ENCODE measurements around the gene PCDHGB5. TPM values are rescaled to one million over a fixed set of nuclear protein-coding genes. Genes with fewer than 3 reads are reported as not detected.

PCDHGB5 gene
- total RNA-seq, 1 experiment from 2014 or later, result 2.4 TPM

GRCh38 chr5:141420855-141421488, 23.2 kb downstream of the PCDHGB5 start, which contains the start of gene PCDHGA11:
PCDHGA11 (plus strand) TSS chr5:141421051; CDS start chr5:141421228, 177 bp downstream.

GRCh38 chr5:141430332-141431113, 32.8 kb downstream of the PCDHGB5 start, which contains the start of gene PCDHGA12:
PCDHGA12 (plus strand) TSS chr5:141430507; CDS start chr5:141430760, 253 bp downstream.

Other genes starting within 250 kb of the PCDHGB5 start
- gene PCDHB6, start 247.9 kb upstream of the PCDHGB5 start, total RNA-seq (2022; extraction: Qiagen RNA extraction; ENCODE audit: low read depth), result 0.85 to 1.3 TPM (median 1.1 TPM) in 5 replicates
- not detected in 5 replicates for gene PCDHB7, start 225.3 kb upstream of the PCDHGB5 start, total RNA-seq (2022; extraction: Qiagen RNA extraction; ENCODE audit: low read depth)
- gene PCDHB8, start 220.2 kb upstream of the PCDHGB5 start, total RNA-seq (2022; extraction: Qiagen RNA extraction; ENCODE audit: low read depth), result 0.24 to 0.35 TPM (median 0.29 TPM) in 5 replicates
- gene PCDHB16, start 215.6 kb upstream of the PCDHGB5 start, total RNA-seq (2022; extraction: Qiagen RNA extraction; ENCODE audit: low read depth), result 0.04 to 0.19 TPM (median 0.06 TPM) in 5 replicates
- gene PCDHB9, start 210.8 kb upstream of the PCDHGB5 start, total RNA-seq (2022; extraction: Qiagen RNA extraction; ENCODE audit: low read depth), result 0.05 to 0.12 TPM in 2 of 5 replicates, not detected in the others
- 0.04 to 0.06 TPM (median 0.05 TPM) in 3 of 5 replicates, not detected in the others for gene PCDHB10, start 205.6 kb upstream of the PCDHGB5 start, total RNA-seq (2022; extraction: Qiagen RNA extraction; ENCODE audit: low read depth)
- 0.07 to 0.12 TPM (median 0.11 TPM) in 3 of 5 replicates, not detected in the others for gene PCDHB11, start 198.3 kb upstream of the PCDHGB5 start, total RNA-seq (2022; extraction: Qiagen RNA extraction; ENCODE audit: low read depth)
- gene PCDHB12, start 189.2 kb upstream of the PCDHGB5 start, total RNA-seq (2022; extraction: Qiagen RNA extraction; ENCODE audit: low read depth), result 0.02 TPM in 1 of 5 replicates, not detected in the others
- 0.05 to 0.09 TPM (median 0.06 TPM) in 5 replicates for gene PCDHB13, start 184.0 kb upstream of the PCDHGB5 start, total RNA-seq (2022; extraction: Qiagen RNA extraction; ENCODE audit: low read depth)
- gene PCDHB14, start 174.6 kb upstream of the PCDHGB5 start, total RNA-seq (2022; extraction: Qiagen RNA extraction; ENCODE audit: low read depth), result 0.05 to 0.15 TPM (median 0.08 TPM) in 5 replicates
- 0.05 to 0.06 TPM in 2 of 5 replicates, not detected in the others for gene PCDHB15, start 152.6 kb upstream of the PCDHGB5 start, total RNA-seq (2022; extraction: Qiagen RNA extraction; ENCODE audit: low read depth)
- gene SLC25A2, start 93.9 kb upstream of the PCDHGB5 start, total RNA-seq (2022; extraction: Qiagen RNA extraction; ENCODE audit: low read depth), result not detected in 5 replicates
- 67.8 to 84.2 TPM (median 73.3 TPM) in 5 replicates for gene TAF7, start 77.2 kb upstream of the PCDHGB5 start, total RNA-seq (2022; extraction: Qiagen RNA extraction; ENCODE audit: low read depth)
- 0.37 to 0.48 TPM (median 0.40 TPM) in 5 replicates for gene PCDHGA1, start 67.4 kb upstream of the PCDHGB5 start, total RNA-seq (2022; extraction: Qiagen RNA extraction; ENCODE audit: low read depth)
- 0.66 to 0.87 TPM (median 0.76 TPM) in 5 replicates for gene PCDHGA2, start 59.2 kb upstream of the PCDHGB5 start, total RNA-seq (2022; extraction: Qiagen RNA extraction; ENCODE audit: low read depth)
- 0.02 to 0.04 TPM (median 0.03 TPM) in 3 of 5 replicates, not detected in the others for gene PCDHGA3, start 54.1 kb upstream of the PCDHGB5 start, total RNA-seq (2022; extraction: Qiagen RNA extraction; ENCODE audit: low read depth)
- gene PCDHGB1, start 47.8 kb upstream of the PCDHGB5 start, total RNA-seq (2022; extraction: Qiagen RNA extraction; ENCODE audit: low read depth), result 1.6 to 2.1 TPM (median 1.8 TPM) in 5 replicates
- gene PCDHGA4, start 42.9 kb upstream of the PCDHGB5 start, total RNA-seq (2022; extraction: Qiagen RNA extraction; ENCODE audit: low read depth), result 0.09 to 0.17 TPM (median 0.14 TPM) in 5 replicates
- 0.09 to 0.20 TPM (median 0.14 TPM) in 4 of 5 replicates, not detected in the other for gene PCDHGB2, start 38.0 kb upstream of the PCDHGB5 start, total RNA-seq (2022; extraction: Qiagen RNA extraction; ENCODE audit: low read depth)
- gene PCDHGA5, start 33.8 kb upstream of the PCDHGB5 start, total RNA-seq (2022; extraction: Qiagen RNA extraction; ENCODE audit: low read depth), result 0.07 to 0.22 TPM (median 0.18 TPM) in 5 replicates
- gene PCDHGB3, start 27.7 kb upstream of the PCDHGB5 start, total RNA-seq (2022; extraction: Qiagen RNA extraction; ENCODE audit: low read depth), result 0.19 to 0.37 TPM (median 0.31 TPM) in 5 replicates
- 0.19 to 0.39 TPM (median 0.26 TPM) in 5 replicates for gene PCDHGA6, start 24.1 kb upstream of the PCDHGB5 start, total RNA-seq (2022; extraction: Qiagen RNA extraction; ENCODE audit: low read depth)
- 0.84 to 1.3 TPM (median 1.1 TPM) in 5 replicates for gene PCDHGA7, start 15.2 kb upstream of the PCDHGB5 start, total RNA-seq (2022; extraction: Qiagen RNA extraction; ENCODE audit: low read depth)
- 0.77 to 1.0 TPM (median 0.88 TPM) in 5 replicates for gene PCDHGB4, start 10.2 kb upstream of the PCDHGB5 start, total RNA-seq (2022; extraction: Qiagen RNA extraction; ENCODE audit: low read depth)
- gene PCDHGA8, start 5.3 kb upstream of the PCDHGB5 start, total RNA-seq (2022; extraction: Qiagen RNA extraction; ENCODE audit: low read depth), result 0.02 to 0.03 TPM (median 0.02 TPM) in 3 of 5 replicates, not detected in the others
- 0.04 to 0.09 TPM (median 0.06 TPM) in 4 of 5 replicates, not detected in the other for gene PCDHGA9, start 4.8 kb downstream of the PCDHGB5 start, total RNA-seq (2022; extraction: Qiagen RNA extraction; ENCODE audit: low read depth)
- gene PCDHGB6, start 10.1 kb downstream of the PCDHGB5 start, total RNA-seq (2022; extraction: Qiagen RNA extraction; ENCODE audit: low read depth), result 0.09 to 0.23 TPM (median 0.13 TPM) in 5 replicates
- 0.03 TPM in 1 of 5 replicates, not detected in the others for gene PCDHGA10, start 15.0 kb downstream of the PCDHGB5 start, total RNA-seq (2022; extraction: Qiagen RNA extraction; ENCODE audit: low read depth)
- gene PCDHGB7, start 19.7 kb downstream of the PCDHGB5 start, total RNA-seq (2022; extraction: Qiagen RNA extraction; ENCODE audit: low read depth), result 0.06 to 0.08 TPM (median 0.06 TPM) in 4 of 5 replicates, not detected in the other
- gene PCDHGA11, start 23.1 kb downstream of the PCDHGB5 start, total RNA-seq (2022; extraction: Qiagen RNA extraction; ENCODE audit: low read depth), result not detected in 5 replicates
- 0.02 to 0.03 TPM in 2 of 5 replicates, not detected in the others for gene PCDHGA12, start 32.6 kb downstream of the PCDHGB5 start, total RNA-seq (2022; extraction: Qiagen RNA extraction; ENCODE audit: low read depth)
- 5.7 to 7.4 TPM (median 6.8 TPM) in 5 replicates for gene PCDHGC3, start 78.0 kb downstream of the PCDHGB5 start, total RNA-seq (2022; extraction: Qiagen RNA extraction; ENCODE audit: low read depth)
- not detected in 5 replicates for gene PCDHGC4, start 87.1 kb downstream of the PCDHGB5 start, total RNA-seq (2022; extraction: Qiagen RNA extraction; ENCODE audit: low read depth)
- gene PCDHGC5, start 91.1 kb downstream of the PCDHGB5 start, total RNA-seq (2022; extraction: Qiagen RNA extraction; ENCODE audit: low read depth), result 0.05 TPM in 1 of 5 replicates, not detected in the others
- 102 to 110 TPM (median 107 TPM) in 5 replicates for gene DIAPH1, start 221.1 kb downstream of the PCDHGB5 start, total RNA-seq (2022; extraction: Qiagen RNA extraction; ENCODE audit: low read depth)
- 44.8 to 53.9 TPM (median 50.6 TPM) in 5 replicates for gene HDAC3, start 238.9 kb downstream of the PCDHGB5 start, total RNA-seq (2022; extraction: Qiagen RNA extraction; ENCODE audit: low read depth)
- 3.5 to 5.7 TPM (median 4.0 TPM) in 5 replicates for gene RELL2, start 239.1 kb downstream of the PCDHGB5 start, total RNA-seq (2022; extraction: Qiagen RNA extraction; ENCODE audit: low read depth)